HepG2 (cell line): Measurements from ENCODE around the gene KLHL21. TPM values are rescaled to one million over a fixed set of nuclear protein-coding genes. Genes with fewer than 3 reads are reported as not detected.
A peak's percentile ranks its signal among the peaks of the same experiment; 100 is the strongest.

Source experiments
- ATAC-seq: fragments of 200-7000 bp; cut with Tn5 transposase; 3 replicates; pipeline ENCODE4 v1.9.1; 2020; ENCODE audit warnings: mild to moderate bottlenecking, moderate library complexity
- BruUV-seq: library from RNA; stranded (reverse); fragments of 400-500 nt; replicated peaks from 2 replicates; lab custom pipeline; 2021; lab: Mats Ljungman, UMichigan
- CTCF ChIA-PET: fragments of 300-600 bp; formaldehyde crosslinking; extraction: SDS; loops from one replicate; lab custom pipeline; 2021; ENCODE audit warnings: low total read pairs, inconsistent platforms, low intra/inter-chr PET ratio; lab: Yijun Ruan, JAX
- POLR2A ChIA-PET: fragments of 350-600 bp; sonication (Branson Sonifier 250); formaldehyde crosslinking; loops from one replicate; lab custom pipeline; 2020; ENCODE audit warnings: antibody characterized with exemption, inconsistent platforms; lab: Yijun Ruan, JAX
- DNase-seq: peaks from one replicate; pipeline ENCODE4 v3.0.0-alpha.2; 2015; ENCODE audit warnings: low spot score
- FAIRE-seq: peaks from 3 replicates; lab custom pipeline; 2011; peaks lifted over from hg19 to GRCh38; lab: Jason Lieb, UNC
- H2AFZ ChIP-seq: one replicate; pipeline ENCODE4 v1.6.1; 2011; ENCODE audit warnings: low read length, inconsistent platforms
- H3K27ac ChIP-seq: fragments of 300-600 bp; 3 replicates; pipeline ENCODE4 v1.8.0; 2011; ENCODE audit warnings: mixed run types, mild to moderate bottlenecking, mixed read lengths, low read length, inconsistent platforms; ENCODE audit not compliant: insufficient read depth; ENCODE audit errors: extremely low read length
- H3K27me3 ChIP-seq, 2 experiments: fragments of 200-600 bp in 1 of 2; 2 replicates in 1 of 2; 3 replicates in 1 of 2; pipeline versions ENCODE4 v1.6.0 to v1.8.0; 2011; ENCODE audit warnings: low read length in 2 of 2, mild to moderate bottlenecking in 2 of 2, moderate library complexity in 2 of 2, inconsistent platforms in 1 of 2; ENCODE audit not compliant: insufficient read depth in 2 of 2, control insufficient read depth in 1 of 2
- H3K36me3 ChIP-seq, 2 experiments: fragments of 200-600 bp in 1 of 2; replicated peaks in 1 of 2; 2 replicates in 1 of 2; 3 replicates in 1 of 2; pipeline versions ENCODE4 v1.5.1 to v1.8.0; 2011; ENCODE audit warnings: low read length in 2 of 2, inconsistent platforms in 1 of 2; ENCODE audit not compliant: insufficient read depth in 2 of 2, control insufficient read depth in 1 of 2
- H3K4me1 ChIP-seq: 2 replicates; pipeline ENCODE4 v1.5.1; 2012; ENCODE audit warnings: low read length, inconsistent platforms; ENCODE audit not compliant: insufficient read depth
- H3K4me2 ChIP-seq: 2 replicates; pipeline ENCODE4 v1.6.0; 2011; ENCODE audit warnings: low read depth, low read length, inconsistent platforms
- H3K4me3 ChIP-seq, 3 experiments: fragments of 200-600 bp in 1 of 3; sonication (generic), shearing (Covaris generic) in 1 of 3; replicated peaks in 1 of 3; 2 replicates each; pipeline ENCODE4 v1.5.1; 2011 to 2016; ENCODE audit warnings: low read length in 3 of 3, inconsistent platforms in 2 of 3, low read depth in 2 of 3, mild to moderate bottlenecking in 2 of 3, control low read depth in 1 of 3, mixed read lengths in 1 of 3; ENCODE audit not compliant: insufficient read depth in 1 of 3
- H3K79me2 ChIP-seq: one replicate; pipeline ENCODE4 v1.6.1; 2011; ENCODE audit warnings: low read length, inconsistent platforms; ENCODE audit not compliant: insufficient read depth
- H3K9ac ChIP-seq: 2 replicates; pipeline ENCODE4 v1.6.0; 2011; ENCODE audit warnings: mild to moderate bottlenecking, low read depth, low read length, inconsistent platforms; ENCODE audit not compliant: insufficient read depth
- H3K9me3 ChIP-seq: 2 replicates; pipeline ENCODE4 v1.5.1; 2012; ENCODE audit warnings: mild to moderate bottlenecking, low read length
- H4K20me1 ChIP-seq: 2 replicates; pipeline ENCODE4 v1.6.0; 2011; ENCODE audit warnings: inconsistent platforms, mild to moderate bottlenecking, low read length, moderate library complexity; ENCODE audit not compliant: insufficient read depth
- HNF4A ChIP-seq: sonication (generic); formaldehyde crosslinking; IDR thresholded peaks from 2 replicates; pipeline ENCODE4 v1.4.0; 2020; ENCODE audit warnings: missing genetic modification reagents
- JUN ChIP-seq: sonication (generic); formaldehyde crosslinking; IDR thresholded peaks from 2 replicates; pipeline ENCODE4 v1.4.0; 2020; ENCODE audit warnings: mild to moderate bottlenecking, missing genetic modification reagents
- KMT2A ChIP-seq: sonication (generic); formaldehyde crosslinking; IDR thresholded peaks from 2 replicates; pipeline ENCODE4 v1.4.0; 2020; ENCODE audit warnings: missing genetic modification reagents
- MAFK ChIP-seq, 2 experiments: IDR thresholded peaks in 1 of 2; conservative IDR thresholded peaks in 1 of 2; 2 replicates each; pipeline ENCODE4 v1.6.1; 2011; ENCODE audit warnings: improper control_type of control experiment in 2 of 2, low read length in 2 of 2
- POLR2AphosphoS5 ChIP-seq: IDR thresholded peaks from 2 replicates; pipeline ENCODE4 v1.6.1; 2012; ENCODE audit warnings: low read depth, low read length
- POLR2G ChIP-seq: fragments of 200-400 bp; formaldehyde crosslinking; IDR thresholded peaks from 2 replicates; pipeline ENCODE4 v1.6.1; 2018; ENCODE audit warnings: mild to moderate bottlenecking, low read depth, low read length, moderate library complexity
- ZC3H13 ChIP-seq: sonication (generic); formaldehyde crosslinking; IDR thresholded peaks from 2 replicates; pipeline ENCODE4 v1.8.1; 2023; ENCODE audit warnings: mild to moderate bottlenecking, missing genetic modification reagents, moderate library complexity
- ZNF143 ChIP-seq: sonication (generic); formaldehyde crosslinking; IDR thresholded peaks from 2 replicates; pipeline ENCODE4 v1.4.0; 2020; ENCODE audit warnings: missing genetic modification reagents
- ZNF383 ChIP-seq: sonication (generic); formaldehyde crosslinking; IDR thresholded peaks from 2 replicates; pipeline ENCODE4 v1.4.0; 2020; ENCODE audit warnings: missing genetic modification reagents, mild to moderate bottlenecking, borderline replicate concordance
- ZNF543 ChIP-seq: sonication (generic); formaldehyde crosslinking; IDR thresholded peaks from 2 replicates; pipeline ENCODE4 v1.4.0; 2020; ENCODE audit warnings: mild to moderate bottlenecking, missing genetic modification reagents
- ZNF879 ChIP-seq: sonication (generic); formaldehyde crosslinking; IDR thresholded peaks from 2 replicates; pipeline ENCODE4 v1.8.1; 2023; ENCODE audit warnings: missing genetic modification reagents
- WGBS: methylation state at CpG from one replicate; pipeline ENCODE4 v1.1.6; 2017; ENCODE audit warnings: low lambda C conversion rate; 5-methylcytosine and 5-hydroxymethylcytosine counted together
- in situ Hi-C: cut with HindIII; loops from 2 replicates; pipeline ENCODE4 v1.10.0; 2017; ENCODE audit warnings: low pct_unique_long_range_greater_than_20kb; ENCODE audit not compliant: extremely low pct_ligation_motif_present
- intact Hi-C: fragments of 100-400 bp; cut with micrococcal nuclease; formaldehyde crosslinking; loops from one replicate; pipeline ENCODE4 v1.10.0; 2022; ENCODE audit not compliant: unreplicated experiment
- polyA plus RNA-seq, 8 experiments: library from polyadenylated mRNA; depleted of rRNA in 3 of 8; stranded (reverse) in 7 of 8; unstranded in 1 of 8; fragments of >200 nt; fragmentation: Illumina TruSeq in 4 of 8; extraction: Trizol in 4 of 8; gene quantifications; 2 replicates each; pipeline versions ENCODE4 v1.2.1 to v1.2.3, GENCODE V29; 2011 to 2016; ENCODE audit warnings: low read depth in 4 of 8, missing spikeins in 1 of 8, mixed read lengths in 1 of 8; ENCODE audit not compliant: insufficient read depth in 1 of 8
- total RNA-seq, 5 experiments: library from RNA; depleted of rRNA; stranded (reverse); fragments of >200 nt; fragmentation: Illumina TruSeq; extraction: Trizol; gene quantifications; 2 replicates each; pipeline ENCODE4 v1.2.3, GENCODE V29; 2016; ENCODE audit warnings: low read depth in 1 of 5
- TF ChIP-seq, protein P1 (sequence below): sonication (generic); formaldehyde crosslinking; IDR thresholded peaks from 2 replicates; pipeline ENCODE4 v1.4.0; 2020; ENCODE audit warnings: mild to moderate bottlenecking, missing genetic modification reagents
- TF ChIP-seq, protein P2 (sequence below): sonication (generic); formaldehyde crosslinking; IDR thresholded peaks from 2 replicates; pipeline ENCODE4 v1.5.0; 2020; ENCODE audit warnings: missing genetic modification reagents

The KLHL21 gene
- total and polyA plus RNA-seq, 2 of the 13 experiments (the other 11 are each of a cell fraction or from before 2014, with no cell fraction given): 14.8 to 25.0 TPM

DNA sequence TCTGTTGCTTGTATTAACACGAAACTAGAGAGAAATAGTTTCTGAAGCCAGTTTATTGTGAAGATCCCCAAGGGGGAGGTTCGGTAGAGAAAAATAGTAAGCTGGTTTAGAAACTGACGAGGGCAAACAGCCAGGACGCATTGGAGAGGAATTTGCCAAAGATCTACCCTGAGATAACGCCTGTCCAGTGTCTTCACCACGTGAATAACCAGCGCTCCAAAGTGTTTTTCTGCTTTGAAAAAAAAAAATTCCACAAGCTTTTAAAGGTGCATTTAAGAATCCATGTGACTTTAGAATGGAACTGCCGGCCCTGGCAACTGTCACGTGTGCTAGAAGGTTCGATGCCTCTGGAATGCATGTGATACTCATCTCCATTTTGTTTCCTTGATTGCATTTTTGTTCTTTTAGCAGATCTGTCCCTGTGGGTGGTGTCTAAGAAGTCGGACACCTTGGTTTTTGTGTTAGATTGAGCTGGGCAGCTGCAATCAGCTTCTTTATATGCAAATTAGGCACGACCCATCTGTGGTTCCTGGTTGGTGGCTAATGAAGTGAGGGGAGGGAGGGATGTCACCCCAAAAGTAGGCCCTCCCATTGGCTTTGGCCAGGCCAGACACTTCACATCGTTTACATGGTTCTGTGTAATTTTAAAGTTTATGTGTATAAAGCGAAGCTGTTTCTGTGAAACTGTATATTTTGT lies 20.7 kb upstream of the KLHL21 start:
- no peak for FAIRE-seq
- Histone ChIP-seq H3K4me1 (peaks cover 31% of the 10 kb centered on the region), H3K27me3 (no peaks in the 10 kb centered on the region; a peak in 1 of 5 replicates), H3K4me2 (no peak overlapping the region), H4K20me1 (no peaks in the 10 kb centered on the region; the same call in 1 of the 2 replicates), H2AFZ (no peak overlapping the region), H3K9ac (no peak overlapping the region), H3K79me2 (peaks cover 32% of the 10 kb centered on the region), H3K4me3 (no peak overlapping the region), H3K36me3 (peaks cover 23 to 64% of the 10 kb centered on the region in 2 experiments; a peak in 4 of 5 replicates), H3K27ac (no peak overlapping the region), H3K9me3 (no peaks in the 10 kb centered on the region)
- intact Hi-C loops (no loop called here), in situ Hi-C loops (no loop called here)
- POLR2A ChIA-PET: interaction anchor here (0.9 to 3.1 kb wide), 3 partner anchors 19 to 161 kb away, joined by 3 to 19 read pairs (median 5); partner anchors contain the start of genes CAMTA1 and KLHL21
- CTCF ChIA-PET: no interaction called here
- DNase-seq: no peak
- 88% methylated on average over 14 of the region's 14 CpGs for WGBS
- no peak for ATAC-seq
- no TSS peak for BruUV-seq
- TF ChIP-seq POLR2G (no peak), ZNF383 (no peak)

DNA sequence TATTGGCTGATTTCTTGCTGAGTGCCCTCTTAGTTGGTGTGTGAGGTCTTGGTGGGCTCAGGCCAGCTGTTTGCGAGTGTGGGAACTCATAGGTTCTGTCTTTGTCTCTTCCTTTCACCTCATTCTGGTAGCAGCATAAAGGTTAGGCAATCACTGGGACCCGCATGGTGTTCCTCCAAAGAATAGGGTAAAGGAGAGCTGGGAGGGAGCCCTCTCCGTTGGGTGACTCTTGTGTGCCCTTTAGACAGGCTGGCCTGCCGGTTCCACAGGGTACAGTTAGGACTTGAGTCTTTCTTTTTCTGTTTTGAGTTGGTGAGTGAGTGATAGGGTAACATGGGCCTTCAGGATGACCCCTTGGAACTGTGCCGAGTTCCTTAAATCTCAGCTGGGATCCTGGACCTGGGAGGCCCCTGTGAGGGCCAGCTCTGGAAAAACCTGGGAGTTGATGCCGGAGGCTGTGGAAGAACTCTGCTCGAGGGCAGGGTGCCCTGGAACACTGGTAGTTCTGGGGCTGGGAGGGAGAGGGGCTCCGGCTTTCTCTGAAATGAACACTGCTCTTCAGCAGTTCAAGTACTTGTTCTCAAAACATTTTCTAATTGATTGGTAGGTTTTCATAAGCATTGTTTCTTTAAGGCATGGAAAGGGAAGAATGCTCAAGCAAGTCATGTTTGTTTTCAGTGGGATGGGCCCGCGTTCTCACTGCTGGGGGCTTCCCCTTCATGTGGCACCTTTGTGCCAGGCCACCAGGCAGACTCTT lies 19.9 kb upstream of the KLHL21 start:
- no peak overlapping the region for H3K9ac ChIP-seq
- H3K9me3 ChIP-seq: no peaks in the 10 kb centered on the region
- intact Hi-C loops (no loop called here), in situ Hi-C loops (no loop called here)
- peaks cover 33% of the 10 kb centered on the region for H3K79me2 ChIP-seq
- H3K4me2 ChIP-seq: no peak overlapping the region
- no peak for DNase-seq
- POLR2A ChIA-PET: interaction anchor here (1.6 to 3.1 kb wide), 2 partner anchors 18 to 162 kb away, joined by 3 to 19 read pairs; partner anchors contain the start of gene KLHL21
- H3K27ac ChIP-seq: no peak overlapping the region
- FAIRE-seq: no peak
- ATAC-seq: no peak
- 95% methylated on average over 8 of the region's 10 CpGs for WGBS
- no peak overlapping the region for H3K4me3 ChIP-seq
- TSS peak; percentile 7 for BruUV-seq
- peaks cover 20 to 65% of the 10 kb centered on the region in 2 experiments; a peak in 4 of 5 replicates for H3K36me3 ChIP-seq
- peaks cover 31% of the 10 kb centered on the region for H3K4me1 ChIP-seq
- TF ChIP-seq JUN (CRISPR knock-in tag): no peak
- TF ChIP-seq ZNF879 (CRISPR knock-in tag): no peak
- no peak for TF ChIP-seq ZNF143
- TF ChIP-seq ZC3H13 (CRISPR knock-in tag): no peak
- TF ChIP-seq MAFK (conservative IDR thresholded peaks at IDR 0.05 in 1 of 2, IDR thresholded peaks at IDR 0.05 in 1 of 2; ENCODE audit: low read length in 2 of 2): no peak
- no peak for TF ChIP-seq POLR2AphosphoS5
- no peak for TF ChIP-seq ZNF543
- TF ChIP-seq, protein P1, sequence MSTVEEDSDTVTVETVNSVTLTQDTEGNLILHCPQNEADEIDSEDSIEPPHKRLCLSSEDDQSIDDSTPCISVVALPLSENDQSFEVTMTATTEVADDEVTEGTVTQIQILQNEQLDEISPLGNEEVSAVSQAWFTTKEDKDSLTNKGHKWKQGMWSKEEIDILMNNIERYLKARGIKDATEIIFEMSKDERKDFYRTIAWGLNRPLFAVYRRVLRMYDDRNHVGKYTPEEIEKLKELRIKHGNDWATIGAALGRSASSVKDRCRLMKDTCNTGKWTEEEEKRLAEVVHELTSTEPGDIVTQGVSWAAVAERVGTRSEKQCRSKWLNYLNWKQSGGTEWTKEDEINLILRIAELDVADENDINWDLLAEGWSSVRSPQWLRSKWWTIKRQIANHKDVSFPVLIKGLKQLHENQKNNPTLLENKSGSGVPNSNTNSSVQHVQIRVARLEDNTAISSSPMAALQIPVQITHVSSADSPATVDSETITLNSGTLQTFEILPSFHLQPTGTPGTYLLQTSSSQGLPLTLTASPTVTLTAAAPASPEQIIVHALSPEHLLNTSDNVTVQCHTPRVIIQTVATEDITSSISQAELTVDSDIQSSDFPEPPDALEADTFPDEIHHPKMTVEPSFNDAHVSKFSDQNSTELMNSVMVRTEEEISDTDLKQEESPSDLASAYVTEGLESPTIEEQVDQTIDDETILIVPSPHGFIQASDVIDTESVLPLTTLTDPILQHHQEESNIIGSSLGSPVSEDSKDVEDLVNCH (CRISPR knock-in tag): no peak
- TF ChIP-seq, protein P2, sequence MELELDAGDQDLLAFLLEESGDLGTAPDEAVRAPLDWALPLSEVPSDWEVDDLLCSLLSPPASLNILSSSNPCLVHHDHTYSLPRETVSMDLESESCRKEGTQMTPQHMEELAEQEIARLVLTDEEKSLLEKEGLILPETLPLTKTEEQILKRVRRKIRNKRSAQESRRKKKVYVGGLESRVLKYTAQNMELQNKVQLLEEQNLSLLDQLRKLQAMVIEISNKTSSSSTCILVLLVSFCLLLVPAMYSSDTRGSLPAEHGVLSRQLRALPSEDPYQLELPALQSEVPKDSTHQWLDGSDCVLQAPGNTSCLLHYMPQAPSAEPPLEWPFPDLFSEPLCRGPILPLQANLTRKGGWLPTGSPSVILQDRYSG (CRISPR knock-in tag): no peak
- TF ChIP-seq HNF4A (CRISPR knock-in tag): no peak
- no peak for TF ChIP-seq KMT2A
- CTCF ChIA-PET: no interaction called here
- no peaks in the 10 kb centered on the region; the same call in 1 of the 2 replicates for H4K20me1 ChIP-seq
- H2AFZ ChIP-seq: no peak overlapping the region
- no peaks in the 10 kb centered on the region; a peak in 1 of 5 replicates for H3K27me3 ChIP-seq
